NCI-H146 treated with DMSO at 0.1 percent for 48 hours (cell line): ENCODE data around the gene BORCS5.
"Not testable (repeated sequence)": the region's sequence is repeated elsewhere in the genome, so short reads cannot be mapped to it uniquely, and the experiment has no call there.

ENCODE experiments used
- DNase-seq: peaks from one replicate; lab custom pipeline; 2025; ENCODE audit not compliant: unreplicated experiment; lab: John Stamatoyannopoulos, UW

The BORCS5 gene

DNA sequence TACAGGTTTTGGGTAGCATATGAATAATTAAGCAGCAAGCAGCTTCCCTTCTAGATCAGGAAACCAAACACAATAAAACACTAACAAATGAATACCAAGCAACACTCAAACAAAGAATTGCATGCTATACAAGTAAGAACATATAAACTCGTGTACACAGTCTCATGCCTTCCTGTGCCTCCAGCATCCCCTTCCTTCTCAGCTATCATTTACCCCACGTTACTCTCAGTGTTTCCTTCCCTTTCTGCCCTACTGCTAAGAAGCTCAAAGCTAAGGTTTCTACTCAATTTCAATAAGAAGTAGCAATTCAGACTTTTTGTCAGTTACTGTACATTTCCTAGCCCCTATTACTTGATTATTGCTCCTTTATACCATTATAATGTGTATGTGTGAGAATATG lies 124.8 kb downstream of the BORCS5 start:
- DNase-seq, result no peak

DNA sequence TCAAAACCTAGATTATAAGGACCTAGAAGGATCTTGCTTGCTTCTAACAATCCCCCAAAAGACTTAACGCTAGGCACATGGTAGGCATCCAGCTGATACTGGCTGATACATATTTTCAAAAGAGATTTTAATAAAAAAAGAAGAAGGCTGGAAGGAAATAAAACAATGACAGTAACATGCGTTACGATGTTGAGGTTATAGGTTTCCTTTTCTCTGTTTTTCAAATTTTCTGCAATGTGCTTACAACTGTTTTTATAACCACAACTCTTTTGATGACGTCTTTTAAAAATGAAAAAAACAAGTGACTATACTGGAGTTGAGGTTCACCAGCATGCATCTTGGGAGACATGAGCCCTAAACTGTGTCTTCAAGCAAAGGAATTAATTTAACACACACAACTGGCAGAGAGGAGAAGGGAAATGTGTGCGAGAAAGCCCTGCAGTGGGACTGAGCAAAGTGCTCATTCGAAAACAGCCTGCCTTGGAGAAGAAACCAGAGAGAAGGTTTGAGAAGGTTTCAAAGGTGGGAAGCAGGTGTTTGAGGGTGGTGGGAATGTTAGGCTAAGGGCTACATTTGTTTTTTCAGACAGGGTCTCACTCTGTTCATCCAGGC lies 125.4 kb downstream of the BORCS5 start:
- DNase-seq, result no peak

DNA sequence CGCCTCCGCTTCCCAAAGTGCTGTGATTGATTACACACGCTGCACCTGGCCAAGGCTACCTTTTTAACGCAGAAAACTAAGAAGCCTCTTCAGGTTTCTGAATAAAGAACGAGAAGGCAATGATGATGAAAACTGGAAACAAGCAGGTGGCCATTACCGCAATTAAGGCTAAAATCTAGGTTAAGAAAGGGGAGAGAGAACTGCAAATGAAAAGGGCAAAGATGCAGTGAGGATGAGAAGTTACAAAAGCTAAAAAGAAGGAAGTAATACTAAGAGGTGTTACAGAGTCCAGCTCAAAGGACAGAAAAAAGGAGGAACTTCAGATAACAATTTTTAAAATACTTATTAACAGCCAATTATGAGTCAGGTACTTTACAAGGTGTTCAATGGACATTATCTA lies 126.1 kb downstream of the BORCS5 start:
- DNase-seq, result no peak

DNA sequence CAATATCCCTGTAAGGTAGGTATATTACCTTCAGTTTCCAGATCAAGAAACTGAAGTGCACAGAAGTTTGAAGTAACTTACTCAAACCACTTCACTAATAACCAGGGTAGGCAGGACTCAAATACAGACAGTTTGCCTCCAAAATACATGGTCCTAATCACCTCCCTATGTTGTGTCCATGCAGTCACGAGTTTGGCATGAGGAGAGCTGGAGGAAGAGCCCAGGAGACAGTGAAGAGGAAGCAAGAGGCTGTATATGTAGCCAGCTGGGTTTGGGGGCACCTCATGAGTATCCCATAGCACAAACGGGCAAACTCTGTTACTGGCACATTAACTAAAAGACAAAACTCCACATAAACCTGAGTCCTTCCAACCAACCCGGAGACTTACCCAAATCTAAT lies 126.6 kb downstream of the BORCS5 start:
- DNase-seq, result no peak

DNA sequence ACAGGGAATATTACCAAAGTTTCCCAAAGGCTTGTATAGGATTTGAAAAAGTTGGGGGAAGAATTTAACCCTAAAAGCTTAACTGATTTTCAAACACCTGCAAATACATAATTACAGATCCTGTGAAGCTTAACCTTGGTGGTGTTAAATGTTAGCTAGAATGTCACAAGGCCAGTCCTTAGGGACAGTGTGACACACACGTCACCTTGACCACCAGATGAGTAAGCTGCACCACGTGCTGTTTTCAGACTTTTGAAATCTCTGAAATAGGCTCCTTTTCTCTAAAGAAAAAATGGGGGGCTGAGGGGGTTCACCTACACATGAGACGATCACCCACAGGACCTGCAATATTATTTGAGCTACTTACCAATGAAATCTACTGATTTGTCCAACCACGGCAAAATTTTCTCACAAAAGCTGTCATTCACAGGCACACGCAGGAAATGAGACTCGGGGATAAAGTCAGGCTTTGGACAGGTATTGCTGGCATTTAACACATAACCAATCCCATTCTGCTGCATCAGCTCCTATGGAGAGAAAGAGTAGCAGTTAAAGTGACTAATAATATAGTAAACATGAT lies 129.9 kb downstream of the BORCS5 start:
- DNase-seq, result no peak

DNA sequence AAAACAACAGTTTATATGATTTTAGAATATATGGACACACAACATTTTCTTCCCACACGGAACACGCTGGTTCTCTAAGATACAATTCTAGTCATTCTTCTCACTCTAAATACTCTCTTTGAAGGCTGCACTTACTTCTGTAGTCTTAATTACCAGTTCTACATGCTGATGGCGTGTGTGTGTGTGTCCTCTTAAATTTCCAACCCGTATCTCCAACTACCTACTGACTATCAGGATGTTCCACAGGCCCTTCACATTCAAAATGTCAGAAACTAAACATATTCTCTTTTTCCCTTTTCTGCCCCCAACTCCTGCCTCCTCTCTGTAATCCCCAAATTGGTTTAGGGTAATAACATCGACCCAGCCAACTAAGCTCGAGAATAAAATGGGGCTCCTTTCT lies 130.6 kb downstream of the BORCS5 start:
- DNase-seq, result no peak

DNA sequence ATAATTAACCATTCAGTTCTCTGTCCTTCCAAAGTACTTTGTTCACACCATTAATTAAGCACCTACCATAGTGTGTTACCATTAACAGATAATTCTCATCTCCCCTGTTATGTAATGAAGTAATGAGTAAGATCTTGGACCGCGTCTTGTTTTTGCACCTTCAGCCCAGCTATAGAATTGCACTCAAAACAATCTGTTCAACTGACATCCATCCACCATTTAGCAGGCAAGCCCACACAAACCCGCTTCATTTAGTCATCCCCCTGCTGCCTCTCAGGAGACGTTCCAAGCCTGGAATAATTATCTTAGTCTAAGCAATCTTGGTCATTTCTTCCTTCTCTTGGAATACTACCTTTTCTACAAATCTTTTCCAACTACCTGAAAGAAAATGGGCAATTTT lies 131.4 kb downstream of the BORCS5 start:
- DNase-seq, result no peak

DNA sequence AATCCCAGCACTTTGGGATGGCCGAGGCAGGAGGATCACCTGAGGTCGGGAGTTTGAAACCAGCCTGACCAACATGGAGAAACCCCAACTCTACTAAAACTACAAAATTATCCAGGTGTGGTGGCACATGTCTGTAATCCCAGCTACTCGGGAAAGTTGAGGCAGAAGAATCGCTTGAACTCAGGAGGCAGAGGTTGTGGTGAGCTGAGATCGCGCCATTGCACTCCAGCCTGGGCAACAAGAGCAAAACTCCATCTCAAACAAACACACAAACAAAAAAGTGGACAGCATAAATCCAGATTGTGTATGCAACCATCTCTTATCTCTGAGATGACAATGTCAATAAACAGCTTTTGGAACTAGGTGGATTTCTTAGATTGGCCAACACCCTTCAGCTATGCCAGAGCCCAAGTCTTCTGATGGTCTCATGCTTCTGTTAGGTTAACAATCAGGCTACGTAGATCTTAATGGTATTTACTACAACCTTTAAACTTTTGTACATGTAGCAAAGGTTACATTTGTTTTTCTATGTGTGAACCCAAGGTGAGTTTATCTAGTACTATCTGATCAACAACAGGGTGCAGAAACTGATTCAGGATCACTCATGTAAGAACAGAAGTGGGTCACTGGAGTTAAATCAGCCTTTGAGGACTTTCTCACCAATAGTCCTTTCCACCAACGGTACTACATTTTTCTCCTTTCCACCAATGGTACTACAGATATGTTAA lies 132.1 kb downstream of the BORCS5 start:
- no peak for DNase-seq

DNA sequence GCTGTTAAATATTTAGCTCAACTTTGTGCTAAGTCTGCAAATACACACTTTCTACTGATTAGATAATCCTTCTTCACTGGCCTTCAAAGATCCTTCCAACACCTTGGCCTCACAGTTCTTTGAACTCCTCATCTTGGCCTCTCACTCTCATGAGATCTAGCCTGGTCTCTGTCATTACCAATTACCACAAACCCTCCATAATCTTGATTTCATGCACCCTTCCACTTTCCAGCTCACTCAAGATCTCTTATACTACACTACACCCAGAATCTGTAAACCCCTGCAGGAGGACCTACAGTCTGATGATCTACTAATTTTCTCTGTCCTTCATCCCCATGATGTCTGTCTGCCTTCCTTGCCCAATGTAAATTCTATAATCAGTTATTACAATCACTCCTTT lies 134.7 kb downstream of the BORCS5 start:
- no peak for DNase-seq

DNA sequence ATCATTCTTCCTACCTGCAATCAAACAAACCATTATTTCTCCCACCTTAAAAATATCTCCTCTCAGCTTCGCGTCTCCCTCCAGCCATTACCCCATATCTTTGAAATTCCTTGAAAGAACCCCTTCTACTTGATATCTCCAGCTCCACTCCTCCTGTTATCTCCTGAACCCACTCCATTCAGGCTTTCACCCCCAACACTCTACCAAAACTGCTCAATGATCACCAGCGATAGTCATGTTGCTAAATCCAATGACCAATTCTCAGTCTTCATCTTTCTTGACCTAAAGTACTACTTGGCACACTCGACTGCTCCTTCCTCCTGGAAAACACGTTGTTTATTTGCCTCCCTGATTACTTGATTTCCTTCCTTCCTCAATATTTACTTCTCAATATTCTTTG lies 135.7 kb downstream of the BORCS5 start:
- no peak for DNase-seq

DNA sequence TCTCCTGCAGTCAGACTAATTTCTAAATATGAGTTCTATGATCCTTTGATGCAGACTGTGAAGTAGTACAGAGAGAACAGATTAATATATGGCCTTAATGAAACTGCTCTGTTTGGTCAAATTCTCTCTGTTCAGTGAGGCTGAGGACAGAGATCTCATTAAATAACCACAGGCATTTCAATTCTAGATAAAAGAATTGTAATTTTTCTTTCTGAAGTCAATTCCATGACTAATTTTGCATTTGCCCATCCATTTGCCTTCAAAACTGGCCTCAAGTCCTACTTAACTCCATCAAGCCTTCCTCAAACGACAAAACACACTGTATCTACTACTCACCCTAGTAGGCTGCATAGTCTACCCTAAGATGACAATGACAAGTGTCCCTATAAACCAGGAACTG lies 138.7 kb downstream of the BORCS5 start:
- DNase-seq, result no peak

DNA sequence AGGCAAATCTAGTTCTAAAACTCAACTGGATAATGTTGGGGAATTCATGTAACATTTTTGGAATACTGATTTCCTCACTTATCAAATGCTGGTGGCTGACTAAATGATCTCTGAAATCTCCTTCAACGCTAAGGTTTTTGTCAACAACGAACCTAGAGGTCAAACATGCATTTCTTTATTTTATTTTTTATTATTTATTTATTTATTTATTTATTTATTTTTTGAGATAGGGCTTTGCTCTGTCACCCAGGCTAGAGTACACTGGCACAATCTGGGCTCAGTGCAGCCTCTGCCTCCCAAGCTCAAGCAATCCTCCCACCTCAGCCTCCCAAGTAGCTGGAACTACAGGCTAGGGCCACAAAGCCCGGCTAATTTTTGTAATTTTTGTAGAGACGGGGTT lies 141.3 kb downstream of the BORCS5 start:
- no peak for DNase-seq

DNA sequence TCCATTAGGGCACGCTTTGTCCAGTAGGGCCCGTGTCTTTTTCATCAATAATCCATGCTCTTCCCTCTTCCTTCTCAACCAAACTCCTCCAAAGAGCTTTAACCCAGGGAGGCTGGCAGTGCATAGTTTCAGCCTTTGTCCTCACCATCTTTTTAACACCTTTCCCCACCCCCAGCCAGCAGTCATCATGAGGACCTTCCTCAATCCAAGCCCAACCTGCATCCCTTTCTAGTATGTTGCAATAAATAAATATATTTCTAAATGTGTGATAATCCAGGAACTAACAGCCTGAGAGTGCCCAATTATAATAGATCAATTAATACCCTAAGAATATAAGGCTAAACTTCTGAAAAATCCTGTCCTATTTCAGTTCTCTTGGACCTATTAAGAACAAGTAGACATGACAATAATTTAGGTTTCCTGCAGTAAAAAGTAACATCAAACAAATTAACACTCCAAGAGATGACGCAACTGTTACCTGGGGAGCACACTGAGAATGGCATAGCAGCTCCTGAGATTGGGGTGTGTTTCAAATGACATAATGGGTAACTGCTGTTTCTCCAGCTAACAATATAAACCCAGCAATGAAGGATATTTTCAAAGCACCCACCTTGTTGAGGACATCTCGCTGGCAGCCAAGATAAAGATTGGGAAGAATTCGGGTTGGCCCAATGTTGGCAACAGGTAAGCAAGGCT lies 143.2 kb downstream of the BORCS5 start:
- DNase-seq, result no peak

DNA sequence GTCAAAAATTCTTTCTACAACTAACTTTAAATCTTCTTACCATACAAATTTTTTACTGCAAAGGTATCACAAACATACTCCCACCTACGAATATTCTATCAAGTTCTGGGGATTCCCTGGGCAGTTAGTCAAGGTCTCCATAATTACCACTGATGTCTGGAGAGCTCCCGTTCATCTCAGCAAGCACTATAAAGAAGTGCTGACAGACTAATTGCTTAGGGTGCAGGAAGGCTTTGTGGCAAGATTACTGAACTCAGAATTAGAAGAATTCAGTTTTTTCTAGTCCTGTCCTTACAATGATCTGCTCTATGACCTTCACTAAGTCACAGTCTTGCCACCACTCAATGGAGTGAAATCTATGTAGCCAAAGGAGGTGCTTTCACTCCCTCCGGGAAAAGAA lies 144.2 kb downstream of the BORCS5 start:
- DNase-seq, result no peak

DNA sequence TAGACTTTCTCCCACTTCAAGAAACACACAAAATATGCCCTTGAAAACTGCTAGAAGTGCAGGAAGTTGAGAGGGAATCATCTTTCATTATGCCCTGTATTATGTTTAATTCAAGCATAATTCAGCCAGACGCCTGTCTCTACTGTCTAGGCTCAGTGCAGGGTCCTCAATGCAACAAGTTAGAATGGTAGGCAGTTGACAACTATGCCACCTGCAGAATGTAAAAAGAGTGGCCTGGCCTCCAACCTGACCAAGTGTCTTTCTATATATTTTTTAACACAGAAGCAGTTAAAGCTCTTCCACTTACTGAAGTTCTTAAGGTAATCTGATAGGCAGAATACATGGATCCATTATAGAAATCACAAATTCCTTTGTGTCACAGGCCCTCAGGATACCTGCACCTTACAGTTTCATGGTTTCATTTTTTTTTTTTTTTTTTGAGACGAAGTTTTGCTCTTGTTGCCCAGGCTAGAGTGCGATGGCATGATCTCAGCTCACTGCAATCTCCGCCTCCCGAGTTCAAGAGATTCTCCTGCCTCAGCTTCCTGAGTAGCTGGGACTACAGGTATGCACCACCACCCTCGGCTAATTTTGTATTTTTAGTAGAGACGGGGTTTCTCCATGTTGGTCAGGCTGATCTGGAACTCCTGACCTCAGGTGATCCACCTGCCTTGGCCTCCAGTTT lies 145.4 kb downstream of the BORCS5 start:
- not testable (repeated sequence) for DNase-seq

DNA sequence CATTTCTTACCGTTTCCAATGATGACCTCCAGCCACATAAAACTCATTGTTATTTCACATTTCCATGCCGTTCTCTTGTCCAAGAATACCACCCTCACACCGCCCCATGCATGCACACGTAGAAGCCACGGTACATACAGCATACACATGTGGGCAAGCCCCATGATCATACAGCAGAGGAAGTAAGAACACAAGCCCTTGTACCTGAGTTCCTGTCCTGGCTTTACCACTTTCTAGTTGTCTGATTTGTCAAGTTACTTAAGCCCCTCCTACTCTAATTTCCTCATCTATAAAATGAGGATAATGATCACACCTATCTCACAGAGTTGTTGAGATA lies 145.9 kb downstream of the BORCS5 start:
- no peak for DNase-seq

DNA sequence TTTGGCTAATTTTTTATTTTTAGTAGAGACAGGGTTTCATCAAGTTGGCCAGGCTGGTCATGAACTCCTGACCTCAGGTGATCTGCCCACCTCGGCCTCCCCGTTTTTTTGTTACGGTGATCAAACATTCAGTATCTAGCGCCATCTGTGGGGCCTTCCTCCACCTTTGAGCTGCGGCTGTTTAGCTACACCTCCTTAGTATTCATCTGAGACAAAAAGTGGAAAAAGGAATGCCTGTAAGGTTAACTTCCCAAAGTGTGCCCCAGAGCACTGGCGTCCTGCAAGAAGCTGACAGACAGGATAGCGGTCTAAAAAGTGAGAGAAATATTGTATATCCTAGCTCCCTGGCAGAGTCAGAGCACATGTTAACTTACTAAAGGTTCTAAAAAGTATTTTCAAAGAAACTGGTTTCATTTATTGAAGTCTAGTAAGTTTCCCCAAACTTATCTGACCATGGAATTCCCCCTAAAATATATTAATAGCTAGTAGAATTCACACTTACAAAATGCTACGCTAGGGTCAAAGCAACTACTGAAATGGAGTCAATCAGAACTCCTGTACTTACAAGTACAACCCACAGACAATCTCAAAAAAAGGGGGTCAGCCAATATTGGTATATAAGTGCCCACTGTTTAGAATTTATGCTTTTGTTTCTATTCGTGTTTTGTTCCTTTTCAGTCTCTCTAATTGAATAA lies 146.7 kb downstream of the BORCS5 start:
- DNase-seq, result no peak

DNA sequence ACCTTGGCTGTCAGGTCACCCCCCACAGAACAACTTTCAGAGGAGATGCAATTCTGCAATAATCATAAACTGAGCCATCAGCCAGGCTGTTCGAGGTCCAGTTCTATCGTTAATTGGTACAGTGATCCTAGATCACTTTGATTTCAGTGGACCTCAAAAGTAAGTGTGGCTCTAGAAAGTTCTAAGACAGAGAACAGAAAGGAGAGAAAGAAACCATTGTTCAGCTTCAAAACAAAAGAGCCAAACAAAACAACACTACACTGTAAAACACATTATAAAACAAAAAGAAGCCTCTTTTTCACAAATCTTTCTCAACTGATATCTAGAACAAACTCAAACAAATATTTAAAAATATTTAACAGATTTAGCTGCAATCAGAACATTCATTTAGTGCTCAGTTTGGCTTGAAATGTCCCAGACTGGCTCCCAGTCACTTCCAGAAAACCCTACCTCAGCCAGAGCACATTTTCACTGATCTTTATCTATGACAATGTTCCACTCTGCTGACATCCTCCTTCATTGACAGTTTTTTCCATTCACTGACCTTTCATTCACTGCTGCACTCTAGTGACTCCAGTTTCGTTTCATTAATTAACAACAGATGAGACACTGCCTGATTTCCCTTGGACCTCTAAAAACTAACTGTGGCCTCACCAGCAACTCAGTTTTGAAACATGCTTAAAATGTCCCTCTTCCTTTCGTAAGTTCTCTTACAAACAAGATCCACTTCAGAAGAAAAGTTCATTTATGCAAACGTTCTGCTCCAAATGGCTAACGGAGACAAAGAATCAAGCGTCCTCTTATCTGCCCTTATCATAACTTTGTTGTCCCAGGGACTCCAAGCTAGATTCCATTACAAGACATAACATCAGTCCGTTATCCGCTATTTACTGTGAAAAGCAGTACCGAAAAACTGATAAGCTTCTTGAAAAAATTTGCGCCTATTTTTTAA lies 148.9 kb downstream of the BORCS5 start:
- DNase-seq, result no peak

DNA sequence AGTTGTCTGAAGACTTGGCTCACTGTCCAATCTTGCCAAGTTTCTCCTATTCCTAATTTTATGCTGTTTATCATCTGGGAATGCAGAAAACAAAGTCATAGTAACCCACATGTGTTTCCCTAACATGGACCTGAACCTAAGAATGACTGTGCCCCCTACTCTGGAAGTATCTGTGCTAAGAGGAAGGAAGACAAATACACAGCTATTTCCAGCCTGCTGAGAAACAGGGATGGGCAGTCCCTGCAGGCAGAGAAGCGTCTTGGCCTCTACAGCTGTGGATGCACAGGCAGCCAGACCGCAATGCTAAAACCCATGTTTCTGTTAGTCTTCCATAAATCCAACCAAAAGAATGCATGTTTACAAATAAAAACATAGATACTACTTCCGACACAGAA lies 149.6 kb downstream of the BORCS5 start:
- DNase-seq, result no peak

DNA sequence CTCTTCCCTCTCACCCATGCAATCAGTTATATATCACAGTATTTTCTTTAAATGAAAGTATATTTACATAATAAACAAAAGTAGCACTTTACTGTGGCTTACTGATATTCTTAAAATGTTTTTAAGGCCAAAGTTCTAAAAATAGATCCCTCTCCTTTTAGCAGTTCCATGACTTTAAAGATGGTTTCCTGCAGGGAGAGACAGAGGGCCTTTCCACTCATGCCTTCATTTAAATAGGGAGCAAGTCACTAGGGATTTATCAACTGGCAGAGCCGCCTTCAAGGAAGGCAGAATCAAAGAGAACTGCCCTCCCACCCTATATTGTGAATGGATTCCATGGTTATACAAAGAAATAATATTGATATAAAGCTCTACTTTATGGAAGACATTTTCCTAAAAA lies 150.2 kb downstream of the BORCS5 start:
- DNase-seq, result no peak
